Mesothelial cell of epicardium (in vitro differentiated cells): ENCODE results near the gene TBC1D10A. TPM values are rescaled to one million over a fixed set of nuclear protein-coding genes. Genes with fewer than 3 reads are reported as not detected.

Source experiments
- DNase-seq, 2 experiments: peaks; one replicate each; pipeline ENCODE4 v3.0.0; 2021; ENCODE audit warnings: low spot score in 2 of 2; ENCODE audit not compliant: unreplicated experiment in 2 of 2
- H3K27ac Mint-ChIP-seq: 2 replicates; pipeline ENCODE4 v1.8.0; 2021; ENCODE audit warnings: mixed read lengths
- H3K27me3 Mint-ChIP-seq: 2 replicates; pipeline ENCODE4 v1.8.0; 2021; ENCODE audit warnings: low read depth, mixed read lengths
- H3K36me3 Mint-ChIP-seq: 2 replicates; pipeline ENCODE4 v1.8.0; 2021; ENCODE audit warnings: mixed read lengths
- H3K4me1 Mint-ChIP-seq: 2 replicates; pipeline ENCODE4 v1.8.0; 2021; ENCODE audit warnings: mixed read lengths
- H3K4me3 Mint-ChIP-seq: 2 replicates; pipeline ENCODE4 v1.8.0; 2021; ENCODE audit warnings: mild to moderate bottlenecking, moderate library complexity, mixed read lengths
- H3K9me3 Mint-ChIP-seq: 2 replicates; pipeline ENCODE4 v1.8.0; 2021; ENCODE audit warnings: mixed read lengths
- total RNA-seq: library from RNA; stranded (reverse); gene quantifications from 3 replicates; pipeline ENCODE4 v1.2.1, GENCODE V29; 2021
- TF ChIP-seq, protein P1 (sequence below): fragments of 200-600 bp; sonication (generic); IDR thresholded peaks from one replicate; pipeline ENCODE4 v1.5.0; 2021; ENCODE audit warnings: antibody characterized with exemption; ENCODE audit not compliant: unreplicated experiment

The TBC1D10A gene
- total RNA-seq, 1 donor from 2014 or later: 15.1 TPM

DNA sequence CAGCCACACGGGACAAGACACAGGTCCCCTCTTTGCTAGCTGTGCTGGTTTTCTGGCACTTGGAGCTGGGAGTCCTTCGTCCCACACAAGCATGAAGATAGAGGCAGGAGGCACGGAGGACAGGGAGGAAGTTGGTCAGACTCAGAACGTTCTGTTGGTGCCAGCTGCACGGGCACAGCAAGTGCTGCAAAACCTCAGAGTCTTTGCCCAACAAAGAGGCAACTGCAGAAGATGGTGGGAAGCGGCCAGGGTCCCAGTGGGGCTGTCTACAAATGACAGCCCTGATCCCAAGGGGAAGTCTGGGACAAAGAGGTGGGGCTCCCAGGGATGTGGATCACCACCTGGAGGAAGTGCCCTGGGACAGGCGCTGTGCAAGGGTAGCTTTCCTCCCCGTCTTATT, 50.7 kb downstream of the TBC1D10A start:
- TF ChIP-seq, protein P1, sequence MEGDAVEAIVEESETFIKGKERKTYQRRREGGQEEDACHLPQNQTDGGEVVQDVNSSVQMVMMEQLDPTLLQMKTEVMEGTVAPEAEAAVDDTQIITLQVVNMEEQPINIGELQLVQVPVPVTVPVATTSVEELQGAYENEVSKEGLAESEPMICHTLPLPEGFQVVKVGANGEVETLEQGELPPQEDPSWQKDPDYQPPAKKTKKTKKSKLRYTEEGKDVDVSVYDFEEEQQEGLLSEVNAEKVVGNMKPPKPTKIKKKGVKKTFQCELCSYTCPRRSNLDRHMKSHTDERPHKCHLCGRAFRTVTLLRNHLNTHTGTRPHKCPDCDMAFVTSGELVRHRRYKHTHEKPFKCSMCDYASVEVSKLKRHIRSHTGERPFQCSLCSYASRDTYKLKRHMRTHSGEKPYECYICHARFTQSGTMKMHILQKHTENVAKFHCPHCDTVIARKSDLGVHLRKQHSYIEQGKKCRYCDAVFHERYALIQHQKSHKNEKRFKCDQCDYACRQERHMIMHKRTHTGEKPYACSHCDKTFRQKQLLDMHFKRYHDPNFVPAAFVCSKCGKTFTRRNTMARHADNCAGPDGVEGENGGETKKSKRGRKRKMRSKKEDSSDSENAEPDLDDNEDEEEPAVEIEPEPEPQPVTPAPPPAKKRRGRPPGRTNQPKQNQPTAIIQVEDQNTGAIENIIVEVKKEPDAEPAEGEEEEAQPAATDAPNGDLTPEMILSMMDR: no peak

DNA sequence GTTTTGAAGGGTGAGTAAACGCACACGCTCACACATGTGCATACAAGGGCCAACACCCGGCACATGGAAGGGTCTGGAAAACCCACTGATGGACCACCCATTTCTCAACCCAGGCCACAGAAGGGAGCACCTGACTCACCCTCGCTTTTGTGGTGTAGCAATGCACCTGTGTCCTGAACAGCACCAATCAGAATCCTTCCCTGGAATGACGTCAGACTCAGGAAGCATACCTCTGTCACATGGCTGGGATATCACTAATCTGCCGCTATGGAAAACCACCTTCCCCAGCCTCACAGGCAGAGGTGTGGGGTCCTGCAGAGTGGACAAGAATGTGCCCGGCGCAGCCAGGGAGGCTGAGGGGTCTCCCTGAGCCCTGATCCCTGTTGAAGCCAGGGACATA, 51.1 kb downstream of the TBC1D10A start:
- Mint-ChIP-seq H3K4me1 (peaks cover 9% of the 10 kb centered on the region), H3K27me3 (peaks cover 1% of the 10 kb centered on the region), H3K27ac (no peak overlapping the region), H3K36me3 (no peaks in the 10 kb centered on the region), H3K9me3 (no peaks in the 10 kb centered on the region), H3K4me3 (no peak overlapping the region)
- TF ChIP-seq, protein P1: no peak
- DNase-seq: no peak

More for the DNA sequence above, 50.7 kb downstream of the TBC1D10A start:
- no peak for DNase-seq
- Mint-ChIP-seq H3K36me3 (no peaks in the 10 kb centered on the region), H3K4me1 (peaks cover 9% of the 10 kb centered on the region), H3K27me3 (peaks cover 1% of the 10 kb centered on the region), H3K27ac (no peak overlapping the region), H3K4me3 (no peak overlapping the region), H3K9me3 (no peaks in the 10 kb centered on the region)

DNA sequence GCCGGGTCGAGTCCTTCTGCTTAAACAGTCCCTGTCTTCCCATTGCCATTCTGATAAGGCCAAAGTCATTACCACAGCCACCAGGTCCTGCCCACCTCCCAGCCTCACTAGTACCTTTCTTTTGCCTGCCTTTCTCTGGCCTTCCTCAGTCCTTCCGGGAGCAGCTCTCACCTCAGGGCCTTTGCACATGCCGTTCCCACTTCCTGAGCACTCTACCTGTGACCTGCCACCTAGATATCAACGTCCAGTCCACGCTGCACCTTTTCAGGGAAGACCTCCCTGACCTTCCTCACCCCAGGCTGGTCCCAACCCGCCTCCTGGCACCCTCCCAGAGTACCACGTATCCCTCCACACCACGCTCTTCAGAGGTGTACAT, 52.3 kb downstream of the TBC1D10A start:
- Mint-ChIP-seq H3K27ac (no peak overlapping the region), H3K9me3 (no peaks in the 10 kb centered on the region), H3K36me3 (no peaks in the 10 kb centered on the region), H3K27me3 (peaks cover 1% of the 10 kb centered on the region), H3K4me1 (peaks cover 9% of the 10 kb centered on the region), H3K4me3 (no peak overlapping the region)
- TF ChIP-seq, protein P1: no peak
- DNase-seq: no peak

DNA sequence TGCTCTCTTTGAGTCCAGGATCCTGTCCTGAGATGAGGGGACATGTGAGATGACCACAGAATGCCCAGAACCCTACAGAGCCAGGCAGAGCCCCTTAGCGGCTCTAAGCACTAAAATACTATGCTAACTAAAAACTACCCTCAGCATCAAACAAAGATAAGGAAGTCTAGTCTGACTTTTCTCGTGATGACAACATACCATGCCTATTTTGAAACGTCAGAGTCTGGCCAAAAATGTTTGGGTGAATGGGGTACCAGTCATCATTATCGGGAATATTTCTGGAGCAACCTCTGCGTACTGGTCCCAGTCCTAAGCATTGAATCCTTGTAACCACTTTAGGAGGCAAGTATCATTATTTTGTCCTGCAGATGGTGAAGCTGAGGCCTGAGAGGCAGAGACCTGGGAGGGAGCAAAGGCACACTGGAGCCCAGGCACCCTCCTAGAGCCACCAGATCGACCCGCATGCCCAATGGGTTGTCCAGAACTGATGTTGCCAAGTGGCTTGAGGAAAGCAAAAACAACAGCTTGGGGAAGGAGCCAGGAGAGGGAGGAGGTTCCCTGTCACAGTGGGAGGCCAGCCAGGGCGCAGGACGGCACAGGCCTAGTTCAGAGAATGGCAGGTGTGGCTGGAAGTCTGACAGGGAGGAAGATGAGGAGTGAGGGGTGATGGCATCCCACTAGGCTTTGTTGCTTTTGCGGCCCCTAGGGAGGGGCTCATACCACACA, 52.9 kb downstream of the TBC1D10A start:
- no peaks in the 10 kb centered on the region for H3K36me3 Mint-ChIP-seq
- H3K4me1 Mint-ChIP-seq: peaks cover 9% of the 10 kb centered on the region
- H3K4me3 Mint-ChIP-seq: no peak overlapping the region
- H3K9me3 Mint-ChIP-seq: no peaks in the 10 kb centered on the region
- H3K27ac Mint-ChIP-seq: no peak overlapping the region
- TF ChIP-seq, protein P1: no peak
- DNase-seq: no peak
- peaks cover 1% of the 10 kb centered on the region for H3K27me3 Mint-ChIP-seq

DNA sequence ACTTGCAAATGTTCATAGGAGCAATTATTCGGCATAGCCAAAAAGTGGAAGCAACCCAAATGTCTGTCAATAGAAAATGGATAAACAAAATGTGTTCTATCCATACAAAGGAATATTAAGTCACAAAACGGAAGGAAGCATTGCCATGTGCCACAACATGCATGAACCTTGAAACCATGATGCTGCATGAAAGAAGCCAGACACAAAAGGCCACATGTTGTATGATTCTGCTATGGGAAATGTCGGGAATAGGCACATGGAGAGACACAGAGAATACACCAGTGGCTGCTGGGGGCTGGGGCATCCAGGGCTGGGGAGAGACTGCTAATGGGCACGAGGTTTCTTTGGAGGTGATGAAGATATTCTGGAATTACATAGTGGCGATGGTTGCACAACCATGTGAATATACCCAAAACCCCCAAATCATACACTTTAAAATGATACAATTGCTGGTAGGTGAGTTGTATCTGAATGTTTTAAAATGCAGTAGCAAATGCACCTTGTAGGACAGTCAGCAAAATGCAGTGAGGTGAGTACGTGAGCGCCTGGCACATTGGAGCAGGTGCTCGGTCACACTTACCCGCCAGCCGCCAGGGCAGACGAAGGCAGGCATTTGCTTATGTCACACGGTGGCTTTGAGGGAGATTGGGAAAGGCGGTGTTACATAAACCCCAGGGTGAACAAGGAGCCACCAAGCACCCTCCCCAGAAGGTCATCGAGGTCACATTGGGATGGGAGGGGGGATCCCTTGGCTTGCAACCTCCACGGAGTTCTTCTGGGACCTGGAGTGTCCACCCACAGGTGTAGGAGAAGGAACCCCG, 53.8 kb downstream of the TBC1D10A start:
- TF ChIP-seq, protein P1: no peak
- H3K27ac Mint-ChIP-seq: no peak overlapping the region
- H3K36me3 Mint-ChIP-seq: no peaks in the 10 kb centered on the region
- DNase-seq: no peak
- H3K4me1 Mint-ChIP-seq: peaks cover 5% of the 10 kb centered on the region
- H3K9me3 Mint-ChIP-seq: no peaks in the 10 kb centered on the region
- H3K4me3 Mint-ChIP-seq: no peak overlapping the region
- peaks cover 1% of the 10 kb centered on the region for H3K27me3 Mint-ChIP-seq
